Measurements from ENCODE around the gene HNRNPUL1.

- TF ChIP-seq, protein P1, sequence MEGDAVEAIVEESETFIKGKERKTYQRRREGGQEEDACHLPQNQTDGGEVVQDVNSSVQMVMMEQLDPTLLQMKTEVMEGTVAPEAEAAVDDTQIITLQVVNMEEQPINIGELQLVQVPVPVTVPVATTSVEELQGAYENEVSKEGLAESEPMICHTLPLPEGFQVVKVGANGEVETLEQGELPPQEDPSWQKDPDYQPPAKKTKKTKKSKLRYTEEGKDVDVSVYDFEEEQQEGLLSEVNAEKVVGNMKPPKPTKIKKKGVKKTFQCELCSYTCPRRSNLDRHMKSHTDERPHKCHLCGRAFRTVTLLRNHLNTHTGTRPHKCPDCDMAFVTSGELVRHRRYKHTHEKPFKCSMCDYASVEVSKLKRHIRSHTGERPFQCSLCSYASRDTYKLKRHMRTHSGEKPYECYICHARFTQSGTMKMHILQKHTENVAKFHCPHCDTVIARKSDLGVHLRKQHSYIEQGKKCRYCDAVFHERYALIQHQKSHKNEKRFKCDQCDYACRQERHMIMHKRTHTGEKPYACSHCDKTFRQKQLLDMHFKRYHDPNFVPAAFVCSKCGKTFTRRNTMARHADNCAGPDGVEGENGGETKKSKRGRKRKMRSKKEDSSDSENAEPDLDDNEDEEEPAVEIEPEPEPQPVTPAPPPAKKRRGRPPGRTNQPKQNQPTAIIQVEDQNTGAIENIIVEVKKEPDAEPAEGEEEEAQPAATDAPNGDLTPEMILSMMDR (IDR thresholded peaks at IDR 0.05), result no peak
- no peak for TF ChIP-seq POLR2A (IDR thresholded peaks at IDR 0.05)
These were observed 35.0 kb downstream of the HNRNPUL1 start for GRCh38 chr19:41299046-41299754.

Measured in thyroid gland (tissue), 4 donors.